GM21367 (cell line): ENCODE measurements around the gene FOXB1.

ENCODE experiments used
- ATAC-seq: cut with Tn5 transposase; IDR thresholded peaks from one replicate; pipeline ENCODE4 v1.9.1; 2021; ENCODE audit not compliant: unreplicated experiment

Gene FOXB1

DNA sequence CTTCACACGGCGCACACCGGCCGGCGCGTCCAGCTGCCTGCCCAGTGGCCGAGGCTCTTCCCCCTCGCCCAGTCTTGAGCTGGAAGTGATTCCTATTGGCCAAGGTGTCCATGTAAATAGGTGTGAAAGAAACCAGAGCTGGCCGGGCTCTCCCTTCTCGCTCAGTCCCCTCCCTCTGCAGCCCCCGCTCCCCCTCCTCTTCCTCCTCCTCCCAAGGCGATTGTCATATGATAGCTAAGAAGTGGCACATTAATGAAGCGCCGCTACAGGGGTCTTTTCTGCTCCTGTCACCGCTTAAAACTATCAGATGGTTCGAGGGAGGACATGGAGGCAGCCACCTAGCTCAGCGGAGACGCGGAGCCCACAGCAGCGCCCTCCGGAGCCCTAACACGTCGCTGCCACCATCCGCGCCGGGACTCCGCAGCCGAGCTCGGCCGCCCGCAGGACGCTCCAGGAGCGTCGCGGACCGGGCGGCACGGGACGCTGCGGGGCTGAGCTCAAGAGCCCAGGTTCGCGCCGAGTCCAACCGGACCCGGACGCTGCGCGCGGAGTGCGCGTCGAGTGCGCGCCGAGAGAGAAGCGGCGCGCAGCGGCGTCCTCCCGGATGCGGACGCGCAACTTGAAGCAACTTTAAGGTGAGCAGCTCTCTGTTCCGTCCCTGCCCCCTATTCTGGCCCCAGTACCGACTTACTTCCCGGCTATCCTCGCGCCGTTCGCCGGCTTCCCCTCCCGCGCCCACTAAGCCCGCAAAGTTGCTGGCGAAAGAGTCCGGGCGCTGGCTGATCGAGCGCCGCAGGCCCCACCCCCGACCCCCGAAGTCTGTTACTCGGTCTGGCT is at the start of gene FOXB1:
Gene FOXB1 (plus strand): TSS at position 303 of the 837 bp plus-strand sequence. CDS start 653 bp downstream, outside the sequence.
- ATAC-seq, result no peak

DNA sequence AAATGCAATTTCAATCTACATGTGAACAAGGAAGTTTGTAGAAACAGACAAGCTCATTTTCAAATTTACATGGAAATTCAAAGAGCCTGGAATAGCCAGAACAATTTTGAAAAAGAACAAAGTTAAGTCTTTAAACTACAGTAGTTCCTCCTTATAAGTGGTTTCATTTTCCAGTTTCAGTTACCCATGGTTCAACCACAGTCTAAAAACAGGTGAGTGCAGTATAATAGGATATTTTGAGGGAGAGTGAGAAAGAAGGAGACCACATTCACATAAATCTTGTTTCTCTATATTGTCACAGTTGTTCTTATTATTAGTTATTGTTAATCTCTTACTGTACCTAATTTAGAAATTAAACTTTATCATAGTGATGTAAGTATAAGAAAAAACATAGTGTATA is 45.8 kb upstream of the FOXB1 start:
- no peak for ATAC-seq

DNA sequence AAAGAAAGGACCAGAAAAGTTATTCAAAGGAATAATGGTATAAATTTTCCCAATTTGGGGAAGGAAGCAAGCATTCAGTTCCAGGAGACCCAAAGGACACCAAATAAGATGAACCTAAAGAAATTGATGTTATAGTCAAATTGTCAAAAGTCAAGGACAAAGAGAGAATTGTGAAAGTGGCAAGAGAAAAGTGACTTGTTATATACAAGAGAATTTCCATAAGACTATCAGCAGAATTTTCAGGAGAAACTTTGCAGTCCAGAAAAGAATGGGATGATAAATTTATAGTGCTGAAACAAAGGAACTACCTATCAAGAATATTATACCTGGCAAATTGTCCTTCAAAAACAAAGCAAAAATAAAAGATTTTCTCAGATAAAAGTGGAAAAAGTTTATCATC is 43.8 kb upstream of the FOXB1 start:
- no peak for ATAC-seq

DNA sequence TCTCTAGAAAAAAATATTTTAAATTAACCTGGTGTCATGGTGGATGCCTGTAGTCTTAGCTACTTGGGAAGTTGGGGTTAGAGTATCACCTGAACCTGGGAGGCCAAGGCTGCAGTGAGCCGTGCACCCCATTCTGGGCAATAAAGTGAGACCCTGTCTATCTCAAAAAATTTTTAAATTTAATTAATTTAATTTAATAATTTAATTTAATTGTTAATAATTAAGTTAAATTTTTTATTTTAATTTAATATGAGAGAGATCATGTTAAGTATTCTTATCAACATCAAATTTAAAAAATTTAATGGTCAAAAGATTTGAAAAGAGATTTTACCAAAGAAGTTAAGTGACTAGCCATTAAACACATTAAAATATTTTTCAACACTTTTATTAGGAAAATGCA is 40.8 kb upstream of the FOXB1 start:
- no peak for ATAC-seq

DNA sequence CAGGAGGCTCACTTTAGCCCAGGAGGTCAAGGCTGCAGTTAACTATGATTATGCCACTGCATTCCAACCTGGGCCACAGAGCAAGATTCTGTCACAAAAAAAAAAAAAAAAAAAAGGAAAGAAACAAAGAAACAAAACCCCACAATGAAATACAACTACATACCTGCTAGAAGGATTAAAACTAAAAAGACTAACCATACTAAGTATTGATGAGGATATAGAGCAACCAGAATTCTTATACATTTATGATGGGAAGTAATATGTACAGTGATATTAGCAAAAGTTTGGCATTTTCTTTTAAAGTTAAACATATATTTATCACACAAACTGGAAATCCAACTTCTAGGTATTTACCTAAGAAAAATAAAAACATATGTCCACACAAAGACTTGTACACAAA is 40.2 kb upstream of the FOXB1 start:
- no peak for ATAC-seq

DNA sequence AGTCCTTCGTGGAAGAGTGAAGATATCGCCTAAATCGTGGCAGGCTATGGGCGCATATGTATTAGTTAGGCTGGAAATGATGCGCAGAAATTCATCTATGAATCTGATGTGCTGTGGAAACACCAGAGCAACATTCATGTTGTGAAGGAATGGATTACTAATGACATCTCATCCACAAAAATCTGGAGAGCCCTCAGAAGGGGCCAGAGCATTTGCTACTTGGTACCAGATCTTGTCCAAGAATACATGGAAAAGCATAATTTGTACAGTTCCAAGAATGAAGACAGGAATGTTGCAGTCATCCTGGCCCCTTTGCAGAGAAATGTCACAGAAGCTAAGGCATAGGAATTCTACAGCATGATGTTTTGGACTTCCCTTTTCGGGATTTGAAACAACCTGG is 38.4 kb upstream of the FOXB1 start:
- no peak for ATAC-seq

DNA sequence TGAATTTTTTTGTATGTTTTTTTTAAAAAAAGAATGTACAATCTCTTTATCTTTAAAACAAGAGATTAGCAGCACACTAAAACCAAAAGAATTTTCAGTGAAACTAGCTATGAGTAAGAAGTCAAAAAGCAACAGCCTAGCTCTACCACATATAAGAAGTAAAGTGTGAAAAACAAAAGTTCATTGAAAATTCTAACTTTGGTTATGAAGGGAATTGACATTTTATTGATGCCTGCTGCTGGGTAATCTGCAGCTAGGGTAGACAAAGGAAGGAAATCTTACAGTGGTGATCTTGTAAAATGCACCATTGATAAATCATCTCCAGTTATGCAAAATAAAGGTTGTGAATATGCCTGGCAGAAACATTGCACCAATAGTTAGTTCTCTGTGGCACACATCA is 37.8 kb upstream of the FOXB1 start:
- ATAC-seq, result no peak

DNA sequence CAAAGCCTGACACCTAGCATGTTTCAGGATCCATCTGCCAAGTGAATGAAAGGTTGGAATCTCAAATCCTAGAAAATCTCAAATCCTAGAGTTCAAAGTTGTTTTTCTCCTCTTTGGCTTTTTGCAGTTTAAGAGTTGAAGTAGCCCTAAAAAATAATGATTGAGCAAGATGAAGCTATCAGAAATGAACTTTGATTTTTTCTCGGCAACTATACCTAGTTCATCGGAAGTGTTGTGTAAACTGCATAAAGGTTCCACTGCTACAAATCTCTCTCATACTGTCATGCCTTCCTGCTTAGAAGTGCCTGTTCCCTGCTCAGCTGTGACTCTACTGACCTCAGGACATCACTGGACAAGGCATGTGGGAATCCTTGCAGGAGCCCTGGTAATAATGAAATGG is 35.8 kb upstream of the FOXB1 start:
- ATAC-seq, result no peak

DNA sequence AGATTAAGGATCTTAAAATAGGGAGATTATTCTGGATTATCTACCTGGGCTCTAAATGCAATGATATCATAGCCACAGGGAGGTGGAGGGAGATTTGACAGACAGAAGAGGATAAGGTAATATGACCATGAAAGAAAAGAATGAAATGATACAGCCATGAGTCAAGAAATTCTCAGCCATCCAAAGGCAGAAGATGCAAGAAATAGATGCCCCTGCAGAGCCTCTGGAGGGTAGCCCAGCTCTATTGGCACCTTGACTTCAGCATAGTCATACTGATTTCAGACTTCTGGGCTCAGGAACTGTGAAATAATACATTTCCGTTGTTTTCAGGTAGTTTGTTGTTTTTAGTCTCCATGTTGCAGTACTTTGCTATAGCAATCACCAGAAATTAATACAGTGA is 31.9 kb upstream of the FOXB1 start:
- ATAC-seq, result no peak

DNA sequence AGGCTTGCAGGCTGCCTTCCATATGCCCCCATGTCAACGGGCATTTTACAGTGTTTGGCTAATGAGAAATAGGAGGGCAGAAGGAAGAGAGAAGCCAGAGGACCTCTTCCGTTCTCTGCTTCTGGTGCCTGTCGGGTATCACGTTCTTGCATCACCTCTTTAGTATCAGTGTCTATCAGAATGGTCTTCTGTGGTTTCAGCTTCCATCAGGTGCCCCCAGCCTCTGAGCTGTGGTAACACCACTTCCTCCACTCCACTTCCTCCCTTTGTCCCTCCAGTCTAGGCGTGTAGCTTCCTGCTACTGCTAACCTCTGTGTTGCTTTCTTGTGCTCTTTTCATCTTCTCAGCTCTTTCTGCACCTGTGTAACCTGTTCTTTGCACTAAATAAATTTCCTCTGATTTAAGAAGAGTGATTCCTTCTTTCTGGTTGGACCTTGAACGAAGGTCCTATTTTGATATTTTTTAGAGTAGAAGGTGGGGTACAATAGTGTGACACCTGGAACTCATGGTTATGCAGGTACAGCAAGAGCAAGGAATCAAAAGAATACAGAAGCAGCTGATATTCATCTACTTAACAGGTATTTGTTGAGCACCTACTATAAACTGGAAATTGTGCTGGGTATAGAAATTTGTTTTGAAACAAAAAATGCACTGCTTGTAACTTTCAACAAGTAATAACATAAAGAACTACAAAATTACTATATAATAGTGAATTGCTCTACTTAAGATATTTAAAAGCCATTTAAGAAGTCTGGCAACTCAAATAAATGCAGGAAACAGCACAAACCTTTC is 27.4 kb upstream of the FOXB1 start:
- no peak for ATAC-seq

DNA sequence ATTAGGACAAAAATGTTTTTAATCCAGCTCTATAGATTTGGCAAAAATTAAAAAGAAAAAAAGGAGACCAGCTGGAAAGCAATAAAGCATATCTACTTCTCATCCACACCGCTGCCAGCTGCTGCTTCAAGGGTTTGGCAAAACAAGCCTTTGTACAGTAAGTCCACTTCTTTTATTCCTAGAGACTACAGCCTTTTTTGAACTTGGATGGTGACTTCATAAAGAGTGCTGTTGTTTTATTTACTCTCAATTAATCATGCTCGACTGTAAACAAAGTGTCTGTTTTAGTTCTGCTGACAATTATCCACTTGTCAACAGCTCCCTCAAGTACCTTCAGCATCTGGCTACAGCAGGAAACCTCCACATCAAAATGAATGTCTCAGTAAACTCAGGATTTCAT is 12.3 kb upstream of the FOXB1 start:
- ATAC-seq, result no peak

DNA sequence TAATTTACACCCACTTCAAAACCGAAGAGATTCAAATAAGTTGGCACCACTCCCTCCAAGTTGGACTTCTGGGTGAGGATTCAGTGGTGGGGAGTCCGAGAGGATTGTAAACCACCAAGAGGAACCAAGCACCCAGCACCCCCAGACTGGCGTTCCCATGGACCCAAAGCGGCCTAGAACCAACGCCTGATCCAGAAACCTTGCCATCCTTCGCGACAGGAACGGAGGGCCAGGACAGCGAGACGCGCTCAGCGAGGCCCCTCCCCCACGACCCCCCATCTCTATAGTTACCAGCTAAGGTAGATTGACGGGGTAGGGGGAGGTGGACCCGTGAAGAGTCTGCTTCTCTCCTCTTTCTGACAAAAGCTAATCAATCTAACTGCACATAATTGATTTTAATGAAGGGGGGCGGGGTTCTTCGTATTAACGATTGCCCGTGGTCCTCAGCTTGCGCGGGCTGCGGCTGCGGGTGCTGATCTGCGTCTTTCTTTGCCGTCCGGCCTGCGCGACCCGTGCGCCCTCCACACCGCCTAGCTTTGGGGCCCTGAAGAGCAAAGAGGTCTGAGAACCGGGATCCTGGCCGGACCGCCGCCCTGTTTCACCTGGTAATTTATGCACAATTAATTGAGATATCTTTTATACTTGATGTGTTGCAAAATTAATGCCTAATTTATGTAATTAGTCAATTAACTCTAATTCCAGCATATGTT is 10.9 kb upstream of the FOXB1 start:
- no peak for ATAC-seq

DNA sequence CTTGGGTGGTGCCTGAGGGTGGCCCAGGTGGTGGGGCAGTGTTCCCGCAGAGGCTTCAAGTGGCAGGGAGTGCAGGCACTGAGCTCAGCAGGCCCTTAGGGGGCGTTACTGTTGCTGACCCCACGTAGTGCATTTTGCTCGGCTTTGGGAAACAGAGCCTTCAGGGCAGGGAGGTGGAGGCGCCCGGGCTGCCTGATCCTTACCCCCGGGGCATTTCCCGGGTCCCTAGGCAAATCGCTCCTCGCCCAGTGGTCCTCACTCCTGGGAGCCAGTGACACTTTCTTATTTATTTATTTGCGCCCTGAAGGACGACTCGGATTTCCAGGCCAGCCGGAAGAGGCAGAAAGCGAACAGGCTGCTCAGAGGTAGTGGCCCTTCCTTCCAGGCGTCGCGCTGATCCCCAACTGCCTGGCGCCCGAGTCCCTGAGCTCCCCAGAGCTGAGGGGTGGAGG is 10.1 kb upstream of the FOXB1 start:
- no peak for ATAC-seq

DNA sequence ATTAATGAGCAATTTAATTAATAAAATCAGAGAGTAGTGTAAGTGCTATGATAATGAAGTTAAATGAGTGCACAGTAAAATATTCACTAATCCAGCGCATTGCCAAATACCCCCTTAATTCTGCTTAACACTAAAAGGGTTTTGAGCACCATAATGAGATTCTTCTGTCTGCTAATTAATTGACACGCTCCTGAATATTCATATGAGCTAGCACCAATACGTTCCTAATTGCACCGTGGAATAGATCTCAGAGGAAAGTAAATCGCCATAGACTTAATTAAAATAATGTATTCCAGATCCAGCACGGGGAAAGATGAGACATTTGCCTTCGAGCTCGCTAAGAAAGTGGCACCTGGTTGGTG is 9.6 kb upstream of the FOXB1 start:
- no peak for ATAC-seq

DNA sequence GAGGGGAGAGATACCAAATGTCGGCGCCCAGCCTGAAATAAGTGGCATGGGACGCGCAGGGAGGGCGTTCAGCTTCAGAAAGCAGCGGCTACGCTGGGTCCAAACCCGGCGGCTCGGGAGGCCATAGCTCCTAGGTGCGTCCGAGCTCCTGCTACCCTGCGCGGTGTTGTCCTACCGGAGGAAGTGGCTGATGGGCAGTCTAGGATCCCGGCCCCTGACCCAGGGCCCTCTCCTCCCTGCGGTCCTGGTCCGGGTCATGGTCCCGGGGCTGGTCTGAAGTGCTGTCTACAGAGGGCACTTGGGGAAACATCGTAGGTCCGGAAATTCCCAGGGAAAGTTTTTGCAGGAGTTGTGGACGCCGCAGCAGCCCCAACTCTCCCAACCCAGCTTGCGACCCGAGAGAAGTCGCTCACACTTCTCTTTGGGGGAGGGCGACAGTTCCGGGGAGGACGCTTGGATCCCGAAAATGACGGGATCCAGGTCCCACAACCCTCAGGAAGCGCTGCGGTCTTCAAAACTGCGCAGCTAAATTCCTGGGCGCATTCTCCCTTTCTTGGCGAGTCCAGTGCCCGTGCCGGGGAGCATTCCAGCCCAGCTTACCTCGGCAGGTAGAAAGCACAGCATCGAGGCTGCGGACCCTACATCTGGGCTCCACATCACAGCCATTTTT is 9.1 kb upstream of the FOXB1 start:
- no peak for ATAC-seq

DNA sequence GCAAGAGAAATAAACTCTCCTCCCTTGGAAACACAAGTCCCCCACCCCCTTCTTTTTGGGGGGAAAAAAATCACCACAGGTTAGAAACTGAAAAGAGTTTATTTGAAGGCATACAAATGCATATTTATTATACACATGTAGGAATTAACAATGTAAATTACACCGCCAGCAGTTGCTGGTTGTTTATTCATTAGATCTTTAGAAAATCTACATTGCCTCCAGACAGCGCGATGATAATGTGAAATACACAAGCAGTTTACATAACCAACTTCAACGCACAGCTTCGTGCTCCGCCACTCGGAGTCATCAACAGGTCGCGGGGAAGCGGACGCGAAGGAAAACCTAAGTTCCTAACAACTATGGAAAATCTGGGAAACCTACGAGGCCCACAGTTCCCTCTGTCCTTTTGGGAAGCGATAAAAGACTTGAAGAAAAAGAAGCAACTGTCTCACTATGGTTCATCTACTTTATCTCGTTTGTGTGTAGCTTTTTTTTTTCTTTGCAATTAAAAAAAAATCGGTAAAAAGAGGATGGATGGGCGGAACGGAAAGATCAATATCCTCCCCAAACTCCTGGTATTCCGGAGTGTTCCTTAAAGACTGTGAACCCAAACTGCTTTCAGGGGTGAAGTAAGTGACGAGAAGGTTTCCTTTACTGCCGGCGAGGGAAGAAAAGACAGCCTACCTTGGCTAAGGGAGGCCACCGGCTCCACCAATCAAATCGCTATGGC is 8.4 kb upstream of the FOXB1 start:
- ATAC-seq, result no peak

DNA sequence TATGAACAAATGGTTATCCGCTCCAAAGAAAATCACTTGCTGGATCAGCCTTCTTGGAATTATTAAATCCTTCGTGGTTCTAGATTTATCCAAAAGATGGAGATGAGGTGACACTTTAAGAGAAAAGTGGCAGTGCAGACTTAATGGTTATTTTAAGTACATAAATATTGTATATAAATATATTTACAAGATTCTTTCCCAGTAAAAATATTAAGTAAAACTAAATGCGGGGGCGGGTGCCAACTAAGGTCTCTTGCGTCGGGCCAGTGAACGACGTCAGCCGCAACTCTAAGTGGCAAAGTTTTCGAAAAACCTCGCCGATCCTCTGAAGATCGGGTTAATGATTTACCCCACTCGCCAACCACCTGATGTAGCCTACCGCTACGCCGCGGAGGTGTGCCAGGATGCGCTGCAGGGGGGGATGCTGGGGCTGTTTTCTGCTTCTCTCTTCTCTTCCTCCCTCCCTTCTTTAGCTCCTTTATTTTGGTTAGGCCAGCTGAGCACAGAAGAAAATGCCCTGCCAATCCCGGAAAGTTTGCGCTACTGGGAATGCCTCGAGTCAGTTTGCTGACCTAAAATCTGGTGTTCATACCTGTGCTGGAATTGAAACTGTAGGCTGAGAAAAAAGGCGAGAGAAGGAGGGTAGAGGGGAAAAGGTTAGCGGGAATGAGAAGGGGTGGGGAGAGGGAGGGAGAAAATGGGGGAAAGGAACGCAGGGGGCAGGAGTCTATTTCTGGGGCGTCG is 7.6 kb upstream of the FOXB1 start:
- ATAC-seq, result no peak

DNA sequence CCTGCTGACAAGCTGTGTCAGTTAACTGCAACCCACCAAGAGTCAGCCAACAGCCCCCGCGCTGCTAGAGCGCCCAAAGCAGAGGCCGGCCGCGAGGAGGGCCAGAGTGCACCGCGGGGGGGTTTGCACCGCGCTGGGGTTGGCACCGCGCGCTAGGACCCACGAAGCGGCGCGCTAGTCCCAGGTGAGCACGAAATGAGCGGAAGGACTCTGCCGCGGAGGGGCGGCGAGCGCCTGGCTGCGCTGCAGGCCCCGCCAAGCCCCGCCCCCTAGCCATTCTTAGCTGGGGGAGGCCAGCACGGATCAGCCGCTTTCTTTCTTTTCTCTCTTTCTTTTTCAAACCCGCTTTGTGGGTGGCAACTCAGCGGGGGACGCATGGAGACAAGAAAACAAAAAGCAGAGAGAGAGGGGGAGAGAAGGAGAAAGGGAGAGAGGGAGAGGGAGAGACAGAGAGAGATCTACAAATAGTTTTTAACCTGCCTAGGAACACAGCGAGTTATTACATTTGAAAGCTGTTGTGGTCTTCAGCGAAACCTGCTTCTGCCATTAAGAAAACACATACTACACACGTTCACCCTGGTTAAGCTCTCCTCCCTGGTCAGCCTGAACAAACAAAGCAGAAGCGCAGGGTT is 6.9 kb upstream of the FOXB1 start:
- ATAC-seq, result no peak

DNA sequence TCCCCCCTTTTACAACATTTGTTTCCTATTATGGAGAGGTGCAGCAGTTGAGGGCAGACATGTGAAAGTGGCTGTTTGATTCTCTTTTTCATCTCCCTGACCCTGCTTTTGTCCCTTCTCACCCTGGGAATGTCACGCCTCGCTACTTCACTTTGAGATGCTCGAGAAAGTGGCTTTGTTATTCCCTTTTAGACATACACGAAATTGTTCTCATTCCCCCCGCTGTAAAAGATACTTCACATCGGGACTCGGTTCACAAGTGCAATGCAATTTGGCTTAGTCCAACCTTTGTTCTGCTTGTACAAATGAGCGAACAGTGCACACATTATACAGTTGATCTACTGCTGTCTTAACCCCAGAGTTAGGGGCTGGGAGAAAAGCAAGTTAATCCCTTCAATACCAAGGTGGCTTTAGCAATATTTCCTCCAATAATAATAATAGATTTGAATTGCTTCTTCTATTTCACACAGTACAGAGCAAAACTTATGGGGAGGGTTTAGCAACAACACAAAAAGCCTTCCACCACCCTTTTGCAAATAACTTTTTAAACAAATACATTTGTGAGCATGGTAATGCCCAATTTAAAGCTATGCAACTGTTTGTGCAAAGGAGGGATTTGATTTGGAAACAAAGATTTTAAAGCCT is 5.7 kb upstream of the FOXB1 start:
- no peak for ATAC-seq
